Fibroblast of peridontal ligament (primary cell): ENCODE data around the gene IL20RA.
"Not testable (repeated sequence)": the region's sequence is repeated elsewhere in the genome, so short reads cannot be mapped to it uniquely, and the experiment has no call there.

Source experiments
- DNase-seq: peaks from one replicate; pipeline ENCODE4 v3.0.0-alpha.2; 2010; ENCODE audit errors: extremely low read depth

Gene IL20RA

GRCh38 chr6:136973781-136974180 lies 71.0 kb downstream of the IL20RA start:
- not testable (repeated sequence) for DNase-seq

GRCh38 chr6:136971609-136972008 lies 73.2 kb downstream of the IL20RA start:
- DNase-seq: no peak

- DNase-seq: no peak
These were observed 74.8 kb downstream of the IL20RA start for GRCh38 chr6:136969930-136970329.

- DNase-seq: no peak
These were observed 75.3 kb downstream of the IL20RA start for GRCh38 chr6:136969433-136969832.

GRCh38 chr6:136968837-136969236 lies 75.9 kb downstream of the IL20RA start:
- DNase-seq: no peak

- DNase-seq: peak; percentile 59
These were observed 76.7 kb downstream of the IL20RA start for GRCh38 chr6:136967876-136968752.

- DNase-seq: no peak
These were observed 80.4 kb downstream of the IL20RA start for GRCh38 chr6:136964398-136964797.

GRCh38 chr6:136963259-136963658 lies 81.5 kb downstream of the IL20RA start:
- no peak for DNase-seq

- DNase-seq: no peak
These were observed 82.1 kb downstream of the IL20RA start for GRCh38 chr6:136962661-136963060.

GRCh38 chr6:136961848-136962247 lies 82.9 kb downstream of the IL20RA start:
- DNase-seq: no peak

GRCh38 chr6:136960781-136961180 lies 84.0 kb downstream of the IL20RA start:
- DNase-seq: no peak

GRCh38 chr6:136959935-136960334 lies 84.8 kb downstream of the IL20RA start:
- not testable (repeated sequence) for DNase-seq

GRCh38 chr6:136959471-136959891 lies 85.3 kb downstream of the IL20RA start:
- no peak for DNase-seq

- no peak for DNase-seq
These were observed 86.6 kb downstream of the IL20RA start for GRCh38 chr6:136958168-136958567.

- DNase-seq: no peak
These were observed 87.9 kb downstream of the IL20RA start for GRCh38 chr6:136956590-136957544.

GRCh38 chr6:136955123-136955522 lies 89.6 kb downstream of the IL20RA start:
- no peak for DNase-seq

- DNase-seq: no peak
These were observed 92.0 kb downstream of the IL20RA start for GRCh38 chr6:136952714-136953260.

- DNase-seq: no peak
These were observed 94.2 kb downstream of the IL20RA start for GRCh38 chr6:136950436-136951126.
